Panc1 (cell line): ENCODE data around the gene CALR. TPM values are rescaled to one million over a fixed set of nuclear protein-coding genes. Genes with fewer than 3 reads are reported as not detected.

Experiments used
- ATAC-seq: fragments of 200-7000 bp; cut with Tn5 transposase; 2 replicates; pipeline ENCODE4 v1.9.1; 2020; ENCODE audit warnings: mild to moderate bottlenecking, moderate library complexity
- BruUV-seq: library from RNA; stranded (reverse); fragments of 400-500 nt; replicated peaks from 2 replicates; lab custom pipeline; 2021; lab: Mats Ljungman, UMichigan
- CTCF ChIA-PET: fragments of 300-600 bp; sonication (Branson Sonifier 250); formaldehyde crosslinking; loops from one replicate; lab custom pipeline; 2022; ENCODE audit warnings: antibody characterized with exemption; lab: Charles Lee
- POLR2A ChIA-PET: fragments of 300-600 bp; sonication (Branson Sonifier 250); formaldehyde crosslinking; loops from one replicate; lab custom pipeline; 2022; ENCODE audit warnings: antibody characterized with exemption; lab: Charles Lee
- DNase-seq: peaks from one replicate; pipeline ENCODE4 v3.0.0-alpha.2; 2010; ENCODE audit warnings: low read depth, low spot score
- H3K27ac ChIP-seq: 2 replicates; pipeline ENCODE4 v1.5.1; 2011; ENCODE audit warnings: mild to moderate bottlenecking, low read length, inconsistent platforms
- H3K27me3 ChIP-seq: fragments of 200-500 bp; sonication (Bioruptor generic); 2 replicates; pipeline ENCODE4 v1.6.0; 2014; ENCODE audit warnings: low read length, inconsistent platforms; ENCODE audit not compliant: control insufficient read depth, insufficient read depth
- H3K36me3 ChIP-seq: fragments of 200-500 bp; sonication (Bioruptor generic); 2 replicates; pipeline ENCODE4 v1.5.1; 2014; ENCODE audit warnings: inconsistent platforms, mild to moderate bottlenecking, low read length, moderate library complexity; ENCODE audit not compliant: control insufficient read depth, insufficient read depth
- H3K4me1 ChIP-seq: 2 replicates; pipeline ENCODE4 v1.5.1; 2011; ENCODE audit warnings: inconsistent platforms, mild to moderate bottlenecking, low read length, moderate library complexity; ENCODE audit not compliant: control insufficient read depth, insufficient read depth
- H3K4me3 ChIP-seq, 2 experiments: 2 replicates each; pipeline ENCODE4 v1.5.1; 2011 to 2012; ENCODE audit warnings: low read depth in 2 of 2, low read length in 2 of 2, mild to moderate bottlenecking in 2 of 2, inconsistent platforms in 1 of 2, moderate library complexity in 1 of 2
- H3K9me3 ChIP-seq: fragments of 200-500 bp; sonication (Bioruptor generic); 2 replicates; pipeline ENCODE4 v1.5.1; 2014; ENCODE audit warnings: low read depth, mild to moderate bottlenecking, inconsistent platforms, low read length, moderate library complexity; ENCODE audit not compliant: control insufficient read depth, insufficient read depth
- POLR2AphosphoS5 ChIP-seq: IDR thresholded peaks from 2 replicates; pipeline ENCODE4 v1.6.1; 2012; ENCODE audit warnings: mild to moderate bottlenecking, low read depth, low read length, moderate library complexity
- SIN3A ChIP-seq: IDR thresholded peaks from 2 replicates; pipeline ENCODE4 v1.6.1; 2012; ENCODE audit warnings: low read depth, mild to moderate bottlenecking, low read length, moderate library complexity, borderline replicate concordance; ENCODE audit not compliant: insufficient read depth
- TCF7L2 ChIP-seq: IDR thresholded peaks from 2 replicates; pipeline ENCODE4 v1.6.1; 2011; ENCODE audit warnings: mild to moderate bottlenecking, low read depth, low read length, inconsistent platforms
- in situ Hi-C: cut with HindIII; loops from 2 replicates; pipeline ENCODE4 v1.10.0; 2016; ENCODE audit warnings: low sequenced_read_pairs, low pct_unique_long_range_greater_than_20kb
- intact Hi-C: fragments of 100-400 bp; cut with micrococcal nuclease; formaldehyde crosslinking; loops from one replicate; pipeline ENCODE4 v1.10.0; 2022; ENCODE audit not compliant: unreplicated experiment
- microRNA-seq: library from miRNA; unstranded; fragments of <30 nt; microRNA quantifications from one replicate; pipeline ENCODE4 v1.1.0, GENCODE V29; 2020; ENCODE audit not compliant: unreplicated experiment
- total RNA-seq: library from RNA; stranded (reverse); gene quantifications from one replicate; pipeline ENCODE4 v1.2.1, GENCODE V29; 2021; ENCODE audit not compliant: unreplicated experiment
- TF ChIP-seq, protein P1 (sequence below), 2 experiments: IDR thresholded peaks; 2 replicates each; pipeline ENCODE4 v1.6.1; 2011 to 2012; ENCODE audit warnings: low read depth in 2 of 2, control low read depth in 1 of 2, low read length in 1 of 2, mild to moderate bottlenecking in 1 of 2, moderate library complexity in 1 of 2; ENCODE audit not compliant: insufficient read depth in 1 of 2
- TF ChIP-seq, protein P2 (sequence below): fragments of 450-650 bp; IDR thresholded peaks from 2 replicates; pipeline ENCODE4 v1.5.1; 2017; ENCODE audit warnings: mild to moderate bottlenecking

The CALR gene
- total RNA-seq, 1 experiment from 2014 or later, result 1,060 TPM

DNA sequence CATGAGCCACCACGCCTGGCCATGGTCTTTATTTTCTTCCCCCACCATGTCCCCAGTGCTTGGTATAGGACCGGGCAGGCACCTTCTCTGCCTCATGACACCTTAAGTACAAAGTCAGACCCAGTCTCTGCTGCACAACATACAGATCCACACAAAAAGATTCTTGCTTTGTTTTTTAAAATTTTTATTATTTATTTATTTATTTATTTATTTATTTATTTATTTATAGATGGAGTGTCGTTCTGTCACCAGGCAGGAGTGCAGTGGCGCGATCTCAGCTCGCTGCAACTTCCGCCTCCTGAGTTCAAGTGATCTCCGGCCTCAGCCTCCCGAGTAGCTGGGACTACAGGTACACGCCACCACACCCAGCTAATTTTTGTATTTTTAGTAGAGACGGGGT, 54.3 kb downstream of the CALR start:
- ChIA-PET CTCF (no interaction called here), POLR2A (no interaction called here)
- no peak for ATAC-seq
- Histone ChIP-seq H3K36me3 (no peaks in the 10 kb centered on the region), H3K9me3 (no peaks in the 10 kb centered on the region), H3K27me3 (no peaks in the 10 kb centered on the region), H3K4me1 (peaks cover 12% of the 10 kb centered on the region), H3K4me3 (no peak overlapping the region), H3K27ac (no peak overlapping the region)
- in situ Hi-C loops (no loop called here), intact Hi-C loops (no loop called here)
- TF ChIP-seq POLR2AphosphoS5 (no peak), SIN3A (no peak), TCF7L2 (no peak)
- TF ChIP-seq, protein P1, sequence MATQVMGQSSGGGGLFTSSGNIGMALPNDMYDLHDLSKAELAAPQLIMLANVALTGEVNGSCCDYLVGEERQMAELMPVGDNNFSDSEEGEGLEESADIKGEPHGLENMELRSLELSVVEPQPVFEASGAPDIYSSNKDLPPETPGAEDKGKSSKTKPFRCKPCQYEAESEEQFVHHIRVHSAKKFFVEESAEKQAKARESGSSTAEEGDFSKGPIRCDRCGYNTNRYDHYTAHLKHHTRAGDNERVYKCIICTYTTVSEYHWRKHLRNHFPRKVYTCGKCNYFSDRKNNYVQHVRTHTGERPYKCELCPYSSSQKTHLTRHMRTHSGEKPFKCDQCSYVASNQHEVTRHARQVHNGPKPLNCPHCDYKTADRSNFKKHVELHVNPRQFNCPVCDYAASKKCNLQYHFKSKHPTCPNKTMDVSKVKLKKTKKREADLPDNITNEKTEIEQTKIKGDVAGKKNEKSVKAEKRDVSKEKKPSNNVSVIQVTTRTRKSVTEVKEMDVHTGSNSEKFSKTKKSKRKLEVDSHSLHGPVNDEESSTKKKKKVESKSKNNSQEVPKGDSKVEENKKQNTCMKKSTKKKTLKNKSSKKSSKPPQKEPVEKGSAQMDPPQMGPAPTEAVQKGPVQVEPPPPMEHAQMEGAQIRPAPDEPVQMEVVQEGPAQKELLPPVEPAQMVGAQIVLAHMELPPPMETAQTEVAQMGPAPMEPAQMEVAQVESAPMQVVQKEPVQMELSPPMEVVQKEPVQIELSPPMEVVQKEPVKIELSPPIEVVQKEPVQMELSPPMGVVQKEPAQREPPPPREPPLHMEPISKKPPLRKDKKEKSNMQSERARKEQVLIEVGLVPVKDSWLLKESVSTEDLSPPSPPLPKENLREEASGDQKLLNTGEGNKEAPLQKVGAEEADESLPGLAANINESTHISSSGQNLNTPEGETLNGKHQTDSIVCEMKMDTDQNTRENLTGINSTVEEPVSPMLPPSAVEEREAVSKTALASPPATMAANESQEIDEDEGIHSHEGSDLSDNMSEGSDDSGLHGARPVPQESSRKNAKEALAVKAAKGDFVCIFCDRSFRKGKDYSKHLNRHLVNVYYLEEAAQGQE (IDR thresholded peaks at IDR 0.05; ENCODE audit: insufficient read depth in 1 of 2, low read depth in 2 of 2, low read length in 1 of 2), result no peak
- TF ChIP-seq, protein P2, sequence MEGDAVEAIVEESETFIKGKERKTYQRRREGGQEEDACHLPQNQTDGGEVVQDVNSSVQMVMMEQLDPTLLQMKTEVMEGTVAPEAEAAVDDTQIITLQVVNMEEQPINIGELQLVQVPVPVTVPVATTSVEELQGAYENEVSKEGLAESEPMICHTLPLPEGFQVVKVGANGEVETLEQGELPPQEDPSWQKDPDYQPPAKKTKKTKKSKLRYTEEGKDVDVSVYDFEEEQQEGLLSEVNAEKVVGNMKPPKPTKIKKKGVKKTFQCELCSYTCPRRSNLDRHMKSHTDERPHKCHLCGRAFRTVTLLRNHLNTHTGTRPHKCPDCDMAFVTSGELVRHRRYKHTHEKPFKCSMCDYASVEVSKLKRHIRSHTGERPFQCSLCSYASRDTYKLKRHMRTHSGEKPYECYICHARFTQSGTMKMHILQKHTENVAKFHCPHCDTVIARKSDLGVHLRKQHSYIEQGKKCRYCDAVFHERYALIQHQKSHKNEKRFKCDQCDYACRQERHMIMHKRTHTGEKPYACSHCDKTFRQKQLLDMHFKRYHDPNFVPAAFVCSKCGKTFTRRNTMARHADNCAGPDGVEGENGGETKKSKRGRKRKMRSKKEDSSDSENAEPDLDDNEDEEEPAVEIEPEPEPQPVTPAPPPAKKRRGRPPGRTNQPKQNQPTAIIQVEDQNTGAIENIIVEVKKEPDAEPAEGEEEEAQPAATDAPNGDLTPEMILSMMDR, result no peak
- BruUV-seq, result no TSS peak
- DNase-seq, result no peak

DNA sequence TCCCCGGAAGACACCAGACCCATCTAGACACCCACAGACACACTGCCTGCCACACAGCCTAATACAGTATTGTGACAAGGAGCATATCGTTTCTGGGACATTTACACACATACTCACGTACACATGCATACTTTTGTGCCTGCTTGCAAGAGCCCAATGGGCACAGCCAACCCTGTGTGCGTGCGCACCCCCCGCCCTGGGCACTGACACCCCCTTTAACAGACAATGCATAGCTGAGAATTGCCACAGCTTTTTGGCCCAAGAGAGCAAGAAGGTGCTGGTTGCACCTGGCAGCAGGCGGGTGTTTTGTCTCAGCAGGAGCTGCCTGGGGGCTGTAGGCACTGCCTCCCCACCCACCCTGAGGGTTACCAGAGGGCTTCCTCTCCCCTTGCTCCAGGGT, 55.2 kb downstream of the CALR start:
- Histone ChIP-seq H3K9me3 (no peaks in the 10 kb centered on the region), H3K4me1 (peaks cover 16% of the 10 kb centered on the region), H3K4me3 (no peak overlapping the region), H3K36me3 (no peaks in the 10 kb centered on the region), H3K27ac (no peak overlapping the region), H3K27me3 (no peaks in the 10 kb centered on the region)
- DNase-seq, result no peak
- in situ Hi-C loops, result no loop called here
- intact Hi-C loops, result no loop called here
- CTCF ChIA-PET, result interaction anchor here (0.6 kb wide), 1 partner anchor 459 kb away, joined by 3 read pairs; no protein-coding TSS in a partner anchor
- no TSS peak for BruUV-seq
- POLR2A ChIA-PET, result interaction anchor here (0.7 kb wide), 1 partner anchor 41 kb away, joined by 3 read pairs; no protein-coding TSS in a partner anchor
- ATAC-seq, result no peak
- no peak for TF ChIP-seq TCF7L2
- TF ChIP-seq SIN3A, result no peak

Small RNAs within 50 kb of the gene (microRNA-seq; reads per million reads assigned to microRNA genes)
- not detected for gene MIR5695
- 2.5 reads per million for gene MIR6515

Other genes starting within 250 kb of the CALR start
- gene FBXW9, start 242.0 kb upstream of the CALR start, total RNA-seq, result 12.4 TPM
- 83.3 TPM for gene TNPO2, start 214.7 kb upstream of the CALR start, total RNA-seq
- gene TRIR, start 203.9 kb upstream of the CALR start, total RNA-seq, result 143 TPM
- 69.9 TPM for gene GET3, start 201.1 kb upstream of the CALR start, total RNA-seq
- gene BEST2, start 186.8 kb upstream of the CALR start, total RNA-seq, result not detected
- gene HOOK2, start 163.1 kb upstream of the CALR start, total RNA-seq, result 14.3 TPM
- 49.7 TPM for gene JUNB, start 147.1 kb upstream of the CALR start, total RNA-seq
- 61.0 TPM for gene PRDX2, start 136.8 kb upstream of the CALR start, total RNA-seq
- gene THSD8, start 136.5 kb upstream of the CALR start, total RNA-seq, result 24.8 TPM
- 44.9 TPM for gene RNASEH2A, start 132.0 kb upstream of the CALR start, total RNA-seq
- 2.4 TPM for gene RTBDN, start 104.0 kb upstream of the CALR start, total RNA-seq
- 3.1 TPM for gene MAST1, start 100.1 kb upstream of the CALR start, total RNA-seq
- 78.9 TPM for gene DNASE2, start 57.2 kb upstream of the CALR start, total RNA-seq
- 0.10 TPM for gene KLF1, start 51.4 kb upstream of the CALR start, total RNA-seq
- gene GCDH, start 47.4 kb upstream of the CALR start, total RNA-seq, result 15.6 TPM
- gene SYCE2, start 19.3 kb upstream of the CALR start, total RNA-seq, result 1.6 TPM
- 80.3 TPM for gene FARSA, start 4.9 kb upstream of the CALR start, total RNA-seq
- 111 TPM for gene RAD23A, start 7.3 kb downstream of the CALR start, total RNA-seq
- gene GADD45GIP1, start 18.6 kb downstream of the CALR start, total RNA-seq, result 36.7 TPM
- gene DAND5, start 31.0 kb downstream of the CALR start, total RNA-seq, result 0.54 TPM
- 144 TPM for gene NFIX, start 56.9 kb downstream of the CALR start, total RNA-seq
- 0.23 TPM for gene LYL1, start 164.2 kb downstream of the CALR start, total RNA-seq
- 52.0 TPM for gene TRMT1, start 178.1 kb downstream of the CALR start, total RNA-seq
- gene NACC1, start 179.7 kb downstream of the CALR start, total RNA-seq, result 129 TPM
- 43.6 TPM for gene STX10, start 211.8 kb downstream of the CALR start, total RNA-seq
- 80.4 TPM for gene IER2, start 211.8 kb downstream of the CALR start, total RNA-seq